Psoas muscle (tissue), 8 donors: Measurements from ENCODE around the gene ARHGAP24. TPM values are rescaled to one million over a fixed set of nuclear protein-coding genes. Genes with fewer than 3 reads are reported as not detected.
A peak's percentile ranks its signal among the peaks of the same experiment; 100 is the strongest.

Experiments used
- ATAC-seq, 4 donors: fragments of 200-7000 bp; cut with Tn5 transposase; one replicate each; pipeline ENCODE4 v1.9.1; 2020; ENCODE audit warnings: moderate library complexity in 3 of 4, mild to moderate bottlenecking in 2 of 4
- DNase-seq, 2 donors: peaks; one replicate each; pipeline ENCODE4 v3.0.0-alpha.2; 2020
- H3K27ac ChIP-seq: fragments of 200-600 bp; one replicate; pipeline ENCODE4 v1.8.0; 2022
- H3K27me3 ChIP-seq, 3 donors: fragments of 200-600 bp in 1 of 3; one replicate each; pipeline versions ENCODE4 v1.6.1 to v1.8.0; 2013 to 2022; ENCODE audit warnings: low read length in 2 of 3, mild to moderate bottlenecking in 2 of 3, moderate library complexity in 1 of 3; ENCODE audit not compliant: insufficient read depth in 3 of 3
- H3K36me3 ChIP-seq, 2 donors: fragments of 200-600 bp in 1 of 2; one replicate each; pipeline versions ENCODE4 v1.6.1 to v1.8.0; 2013 to 2022; ENCODE audit warnings: low read depth in 1 of 2, mild to moderate bottlenecking in 1 of 2, moderate library complexity in 1 of 2; ENCODE audit not compliant: insufficient read depth in 1 of 2
- H3K4me1 ChIP-seq: fragments of 200-600 bp; one replicate; pipeline ENCODE4 v1.8.0; 2022
- H3K4me3 ChIP-seq: fragments of 200-600 bp; one replicate; pipeline ENCODE4 v1.8.0; 2022; ENCODE audit warnings: mild to moderate bottlenecking
- H3K9me3 ChIP-seq: fragments of 200-600 bp; one replicate; pipeline ENCODE4 v1.8.0; 2022
- CTCF ChIP-seq: fragments of 200-600 bp; IDR thresholded peaks from one replicate; pipeline ENCODE4 v1.8.0; 2022; ENCODE audit warnings: antibody characterized with exemption
- WGBS, 3 donors: extraction: QIAGEN DNeasy Blood & Tissue Kit; methylation state at CpG; one replicate each; pipeline versions ENCODE4 v1.1.6 to v1.1.7; 2013; 5-methylcytosine and 5-hydroxymethylcytosine counted together
- intact Hi-C, 2 donors: fragments of 100-400 bp; cut with DNase I; formaldehyde crosslinking; loops; one replicate each; pipeline versions ENCODE4 v1.11.0 to v1.14.2; 2022
- polyA plus RNA-seq, 3 donors: library from polyadenylated mRNA; stranded (reverse); fragments of 200-250 nt; gene quantifications; one replicate each; pipeline ENCODE4 v1.2.3, GENCODE V29; 2013
- total RNA-seq, 4 donors: library from RNA; stranded (reverse); fragmentation: NEBNext Ultra II Directional in 2 of 4; extraction: Animal tissue kit (Norgen Biotek cat#: 25700) in 2 of 4; gene quantifications; one replicate each; pipeline versions ENCODE4 v1.2.1 to v1.2.4, GENCODE V29; 2021 to 2023
- donor health status: healthy with polysubstance abuse.
- donor health status: DM: no; HTN: no; CAD: no; lungs with moderate emphysema.
- donor health status: Bipolar disorder and iron deficiency.
- donor health status: healthy.
- donor health status: DM: yes; HTN: yes; CAD: no.
- donor health status: DM: no; HTN: no; CAD: no.
- donor health status: DM: no; HTN: no; CAD: no.
- donor health status: DM: yes; HTN: yes; CAD: no.

The ARHGAP24 gene
- total and polyA plus RNA-seq, 7 donors = 2.3 to 25.7 (median 4.6) TPM

DNA sequence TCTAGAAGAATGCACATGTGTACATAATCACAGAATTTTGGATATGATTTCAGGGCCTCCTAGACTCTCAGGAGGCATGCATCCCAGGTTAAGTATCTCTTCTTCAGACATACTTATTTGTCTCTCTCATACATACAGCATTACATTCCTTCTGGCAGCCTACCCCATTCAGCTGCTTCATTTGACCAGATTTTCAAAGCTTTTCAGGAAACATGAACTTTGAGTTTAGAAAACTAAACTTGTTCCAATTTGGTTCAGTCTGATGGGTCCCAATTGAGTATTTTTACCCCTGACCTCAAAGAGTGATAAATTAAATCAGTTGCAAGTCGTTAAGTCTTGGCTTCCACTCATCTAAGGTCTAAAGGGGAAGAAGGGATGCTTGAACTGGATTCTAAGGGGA lies 330.9 kb downstream of the ARHGAP24 start:
- Histone ChIP-seq H3K4me1 (peaks cover 12% of the 10 kb centered on the region), H3K4me3 (no peak overlapping the region), H3K27ac (no peak overlapping the region), H3K36me3 (no peaks in the 10 kb centered on the region), H3K27me3 (no peaks in the 10 kb centered on the region), H3K9me3 (no peaks in the 10 kb centered on the region)
- TF ChIP-seq CTCF = no peak
- DNase-seq = no peak
- no peak for ATAC-seq
- 15 to 24% (median 17%) methylated on average over 1 of the region's 1 CpG for WGBS, 3 donors
- intact Hi-C loops = no loop called here

DNA sequence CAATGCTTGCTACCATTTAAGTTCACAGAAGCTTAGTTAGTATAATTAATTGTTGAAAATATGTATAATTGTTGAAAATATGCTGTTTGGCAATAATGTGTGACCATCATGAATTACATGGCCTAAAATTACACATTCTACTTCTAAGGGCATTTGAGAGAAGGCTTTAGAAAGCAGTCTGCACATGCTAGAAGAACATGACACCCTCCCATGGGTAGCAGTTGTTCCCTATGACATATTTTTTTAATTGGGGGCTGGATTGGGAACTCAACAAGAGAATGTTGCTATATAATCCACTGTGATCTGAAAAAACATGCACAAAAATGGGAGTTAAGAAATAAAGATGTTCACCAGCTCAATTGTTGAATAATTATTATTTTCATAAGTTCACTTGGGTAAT lies 331.4 kb downstream of the ARHGAP24 start:
- H3K27ac ChIP-seq = no peak overlapping the region
- no peak for DNase-seq
- no peak overlapping the region for H3K4me3 ChIP-seq
- no peaks in the 10 kb centered on the region for H3K36me3 ChIP-seq
- no peak for ATAC-seq
- no peaks in the 10 kb centered on the region for H3K27me3 ChIP-seq
- intact Hi-C loops = no loop called here
- peaks cover 12% of the 10 kb centered on the region for H3K4me1 ChIP-seq
- H3K9me3 ChIP-seq = no peaks in the 10 kb centered on the region
- no peak for TF ChIP-seq CTCF

DNA sequence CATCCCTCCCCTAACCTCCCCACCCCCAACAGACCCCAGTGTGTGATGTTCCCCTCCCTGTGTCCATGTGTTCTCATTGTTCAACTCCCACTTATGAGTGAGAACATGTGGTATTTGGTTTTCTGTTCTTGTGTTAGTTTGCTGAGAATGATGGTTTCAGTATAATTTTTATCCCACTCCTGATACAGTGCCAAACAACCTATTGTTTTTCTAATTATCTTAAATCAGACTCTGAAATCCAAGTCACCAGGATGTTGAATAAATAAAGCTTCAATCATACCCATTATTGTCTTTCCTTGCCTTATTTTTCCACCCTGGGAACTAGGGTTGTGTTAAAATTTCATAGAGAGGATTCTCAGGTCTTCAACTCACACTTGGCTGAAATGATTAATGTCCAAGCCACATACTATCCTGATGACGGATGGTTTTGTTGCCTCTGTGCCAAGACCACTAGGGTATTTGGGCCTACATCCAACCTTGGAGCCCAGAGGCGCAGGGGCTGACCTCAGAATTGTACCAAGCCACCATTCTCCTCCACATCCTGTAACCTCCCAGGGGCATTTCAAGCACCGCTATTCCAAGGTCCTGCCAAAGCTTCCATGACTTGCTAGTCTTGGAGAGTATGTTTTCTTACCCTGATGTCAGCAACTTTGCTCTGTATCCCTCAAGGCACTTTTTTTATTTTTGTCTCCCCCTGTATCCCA lies 332.4 kb downstream of the ARHGAP24 start:
- DNase-seq (peak; percentile 35 to 52), ATAC-seq (peak; percentile 21 to 68 (median 61))
- Histone ChIP-seq H3K9me3 (no peaks in the 10 kb centered on the region), H3K27ac (peak overlapping the region; percentile 11), H3K36me3 (no peaks in the 10 kb centered on the region), H3K4me3 (no peak overlapping the region), H3K4me1 (peaks cover 12% of the 10 kb centered on the region), H3K27me3 (no peaks in the 10 kb centered on the region)
- intact Hi-C loops = no loop called here
- TF ChIP-seq CTCF = no peak
- WGBS, 3 donors = 20 to 30% (median 27%) methylated on average over 3 of the region's 3 CpGs

- H3K27me3 ChIP-seq = no peaks in the 10 kb centered on the region
- no peaks in the 10 kb centered on the region for H3K9me3 ChIP-seq
- no peak overlapping the region for H3K4me3 ChIP-seq
- intact Hi-C loops = no loop called here
- TF ChIP-seq CTCF = no peak
- H3K27ac ChIP-seq = peak overlapping the region; percentile 11
- no peaks in the 10 kb centered on the region for H3K36me3 ChIP-seq
- peaks cover 12% of the 10 kb centered on the region for H3K4me1 ChIP-seq
- DNase-seq (no peak), ATAC-seq (no peak)
- WGBS, 3 donors = 24 to 42% (median 28%) methylated on average over 2 of the region's 2 CpGs
These were observed 333.2 kb downstream of the ARHGAP24 start for GRCh38 chr4:85808104-85808503.

- ATAC-seq (no peak), DNase-seq (no peak)
- Histone ChIP-seq H3K27me3 (no peaks in the 10 kb centered on the region), H3K9me3 (no peaks in the 10 kb centered on the region), H3K36me3 (no peaks in the 10 kb centered on the region), H3K4me3 (no peak overlapping the region), H3K4me1 (peaks cover 12% of the 10 kb centered on the region), H3K27ac (peak overlapping the region; percentile 11)
- intact Hi-C loops = no loop called here
- TF ChIP-seq CTCF = no peak
These were observed 333.9 kb downstream of the ARHGAP24 start for GRCh38 chr4:85808864-85809263.
